Measurements from ENCODE around the gene KIAA1549.

GRCh38 chr7:138876326-138876725, 104.9 kb downstream of the KIAA1549 start:
- TF ChIP-seq CTCF (IDR thresholded peaks at IDR 0.05) (no peak), POLR2A (IDR thresholded peaks at IDR 0.05) (no peak)

Measured in suprapubic skin (tissue), 3 donors.